Measurements from ENCODE around the gene SOX6.
A peak's percentile ranks its signal among the peaks of the same experiment; 100 is the strongest.

Gene SOX6

DNA sequence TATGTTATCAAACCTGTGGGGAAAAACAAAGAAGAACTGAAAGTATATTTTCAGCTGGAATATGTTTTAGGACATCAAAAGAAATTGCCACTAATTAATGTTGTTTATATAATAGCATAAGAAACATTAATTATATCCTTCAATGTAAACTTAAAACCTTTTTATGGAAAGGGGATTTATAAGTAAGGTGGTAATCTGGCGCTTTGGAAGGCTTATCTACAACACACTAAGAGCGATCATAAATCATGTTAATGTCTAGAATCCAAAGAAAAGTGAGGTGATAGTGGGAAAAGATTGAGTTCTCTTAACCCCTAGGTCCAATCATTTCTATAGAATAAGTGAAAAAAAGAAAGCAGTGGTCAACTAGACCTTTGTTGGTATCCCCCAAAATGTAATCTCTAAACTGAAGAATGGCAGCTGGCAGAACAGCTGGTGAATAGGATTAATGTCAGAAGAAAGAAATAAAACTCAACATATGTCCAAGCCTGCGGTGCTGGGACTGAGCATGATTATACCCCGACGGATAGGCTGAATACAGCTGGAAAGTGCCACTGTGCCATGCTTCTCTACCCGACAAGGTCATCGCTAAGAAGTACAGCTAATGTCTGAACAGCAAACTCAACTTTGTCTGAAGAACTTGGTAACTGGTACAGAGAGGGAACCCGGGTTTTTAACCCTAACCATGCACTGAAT, 64.0 kb downstream of the SOX6 start:
- no peak for DNase-seq
- H3K36me3 ChIP-seq (ENCODE audit: control insufficient read depth in 4 of 4, insufficient read depth in 4 of 4, low read length in 3 of 4), result no peaks in the 10 kb centered on the region
- WGBS (ENCODE audit: insufficient coverage), result 95% methylated on average over 8 of the region's 8 CpGs
- CTCF ChIA-PET, result no interaction called here
- no peaks in the 10 kb centered on the region for H3K4me1 ChIP-seq (ENCODE audit: control extremely low read depth in 1 of 4, control insufficient read depth in 4 of 4, insufficient read depth in 4 of 4, low read length in 3 of 4)
- H3K9me3 ChIP-seq (ENCODE audit: control extremely low read depth in 1 of 5, control insufficient read depth in 4 of 5, insufficient read depth in 2 of 5, low read depth in 1 of 5, low read length in 4 of 5), result no peaks in the 10 kb centered on the region
- H3K27me3 ChIP-seq (replicated peaks in 2 of 5; ENCODE audit: control insufficient read depth in 4 of 5, insufficient read depth in 5 of 5, low read length in 4 of 5), result no peaks in the 10 kb centered on the region
- no peak overlapping the region for H3K4me3 ChIP-seq (ENCODE audit: control insufficient read depth in 1 of 7, extremely low read depth in 1 of 7, insufficient read depth in 4 of 7, low read depth in 2 of 7, low read length in 6 of 7)
- POLR2A ChIA-PET, result no interaction called here
- H3K27ac ChIP-seq (ENCODE audit: insufficient read depth in 1 of 2, low read depth in 1 of 2, low read length in 2 of 2, poor library complexity in 1 of 2, severe bottlenecking in 2 of 2), result no peak overlapping the region

DNA sequence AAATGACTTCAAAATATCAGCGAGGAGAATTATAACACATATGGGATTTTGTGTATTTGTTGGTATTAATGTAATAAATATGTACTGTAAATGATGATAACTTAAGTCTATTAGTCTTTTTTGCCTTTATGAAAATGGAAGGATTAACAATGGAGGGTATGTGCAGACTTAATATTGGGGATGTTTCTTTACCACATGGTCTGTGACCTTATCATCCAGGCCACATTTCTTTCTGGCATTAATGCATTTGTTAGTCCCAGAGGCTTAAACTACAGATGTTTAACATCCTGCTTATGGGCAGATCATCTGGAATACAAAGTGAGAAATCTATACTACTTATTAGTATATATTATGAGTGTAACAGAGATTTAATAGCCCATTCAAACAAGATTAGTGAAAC, 64.6 kb downstream of the SOX6 start:
- no peaks in the 10 kb centered on the region for H3K9me3 ChIP-seq (ENCODE audit: control extremely low read depth in 1 of 5, control insufficient read depth in 4 of 5, insufficient read depth in 2 of 5, low read depth in 1 of 5, low read length in 4 of 5)
- no peaks in the 10 kb centered on the region for H3K4me1 ChIP-seq (ENCODE audit: control extremely low read depth in 1 of 4, control insufficient read depth in 4 of 4, insufficient read depth in 4 of 4, low read length in 3 of 4)
- WGBS (ENCODE audit: insufficient coverage), result 100% methylated on average over 1 of the region's 1 CpG
- ChIA-PET CTCF (no interaction called here), POLR2A (no interaction called here)
- H3K4me3 ChIP-seq (ENCODE audit: control insufficient read depth in 1 of 7, extremely low read depth in 1 of 7, insufficient read depth in 4 of 7, low read depth in 2 of 7, low read length in 6 of 7), result no peak overlapping the region
- H3K36me3 ChIP-seq (ENCODE audit: control insufficient read depth in 4 of 4, insufficient read depth in 4 of 4, low read length in 3 of 4), result no peaks in the 10 kb centered on the region
- DNase-seq, result no peak
- no peak overlapping the region for H3K27ac ChIP-seq (ENCODE audit: insufficient read depth in 1 of 2, low read depth in 1 of 2, low read length in 2 of 2, poor library complexity in 1 of 2, severe bottlenecking in 2 of 2)
- H3K27me3 ChIP-seq (replicated peaks in 2 of 5; ENCODE audit: control insufficient read depth in 4 of 5, insufficient read depth in 5 of 5, low read length in 4 of 5), result no peaks in the 10 kb centered on the region

DNA sequence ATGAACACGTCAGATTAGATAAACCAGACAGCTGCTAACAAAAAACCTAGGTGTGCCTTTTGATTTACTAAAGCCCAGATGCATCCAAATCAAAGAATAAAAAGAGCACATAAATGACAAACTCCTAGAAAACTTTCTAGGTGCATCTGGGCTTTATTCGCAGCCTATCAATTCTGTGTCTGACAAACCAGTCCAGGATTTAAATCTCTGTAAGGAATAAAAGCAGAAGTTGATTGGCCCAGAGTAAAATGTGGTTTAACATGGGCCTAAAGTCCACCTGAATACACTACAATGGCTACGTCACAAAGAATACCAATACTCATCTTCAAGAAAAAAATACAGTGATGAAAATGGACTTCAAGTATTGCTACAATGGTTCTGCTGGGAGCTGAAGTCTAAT, 66.8 kb downstream of the SOX6 start:
- no peaks in the 10 kb centered on the region for H3K36me3 ChIP-seq (ENCODE audit: control insufficient read depth in 4 of 4, insufficient read depth in 4 of 4, low read length in 3 of 4)
- no peak for DNase-seq
- 100% methylated on average over 2 of the region's 3 CpGs for WGBS (ENCODE audit: insufficient coverage)
- ChIA-PET POLR2A (no interaction called here), CTCF (no interaction called here)
- H3K4me3 ChIP-seq (ENCODE audit: control insufficient read depth in 1 of 7, extremely low read depth in 1 of 7, insufficient read depth in 4 of 7, low read depth in 2 of 7, low read length in 6 of 7), result no peak overlapping the region
- H3K4me1 ChIP-seq (ENCODE audit: control extremely low read depth in 1 of 4, control insufficient read depth in 4 of 4, insufficient read depth in 4 of 4, low read length in 3 of 4), result no peaks in the 10 kb centered on the region
- no peaks in the 10 kb centered on the region for H3K27me3 ChIP-seq (replicated peaks in 2 of 5; ENCODE audit: control insufficient read depth in 4 of 5, insufficient read depth in 5 of 5, low read length in 4 of 5)
- H3K27ac ChIP-seq (ENCODE audit: insufficient read depth in 1 of 2, low read depth in 1 of 2, low read length in 2 of 2, poor library complexity in 1 of 2, severe bottlenecking in 2 of 2), result no peak overlapping the region
- H3K9me3 ChIP-seq (ENCODE audit: control extremely low read depth in 1 of 5, control insufficient read depth in 4 of 5, insufficient read depth in 2 of 5, low read depth in 1 of 5, low read length in 4 of 5), result no peaks in the 10 kb centered on the region

DNA sequence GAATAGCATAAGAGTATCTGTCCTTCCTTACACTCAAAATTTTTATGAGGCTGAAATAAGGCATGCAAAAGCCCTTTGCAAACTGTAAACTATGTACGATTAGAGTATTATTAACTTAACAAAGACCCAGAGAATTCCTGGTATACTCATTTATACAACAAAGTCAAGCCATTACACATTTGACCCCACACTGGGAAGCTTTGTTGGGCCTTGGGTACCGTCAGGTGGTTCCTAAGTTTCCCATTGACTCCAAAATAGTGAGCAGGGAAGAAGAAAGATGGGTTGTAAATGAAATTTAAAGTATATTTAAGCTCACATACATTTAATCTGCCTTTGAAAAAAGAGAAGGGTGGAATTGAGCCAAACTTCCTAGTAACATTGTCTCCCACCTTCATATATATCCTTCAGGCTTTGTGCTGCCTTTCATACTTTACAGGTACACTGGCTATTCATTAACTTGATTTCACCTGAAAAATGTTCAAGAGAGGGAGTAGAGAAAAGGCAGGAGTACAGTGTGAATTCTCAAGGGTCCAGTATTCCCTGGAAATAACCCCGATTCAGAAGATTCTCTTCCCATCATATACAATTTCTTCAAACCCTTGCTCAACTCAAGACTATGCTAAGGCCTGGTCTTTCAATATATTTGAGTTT, 68.6 kb downstream of the SOX6 start:
- CTCF ChIA-PET, result no interaction called here
- H3K36me3 ChIP-seq (ENCODE audit: control insufficient read depth in 4 of 4, insufficient read depth in 4 of 4, low read length in 3 of 4), result no peaks in the 10 kb centered on the region
- no peak for DNase-seq
- no peak overlapping the region for H3K4me3 ChIP-seq (ENCODE audit: control insufficient read depth in 1 of 7, extremely low read depth in 1 of 7, insufficient read depth in 4 of 7, low read depth in 2 of 7, low read length in 6 of 7)
- H3K27me3 ChIP-seq (replicated peaks in 2 of 5; ENCODE audit: control insufficient read depth in 4 of 5, insufficient read depth in 5 of 5, low read length in 4 of 5), result no peaks in the 10 kb centered on the region
- no peak overlapping the region for H3K27ac ChIP-seq (ENCODE audit: insufficient read depth in 1 of 2, low read depth in 1 of 2, low read length in 2 of 2, poor library complexity in 1 of 2, severe bottlenecking in 2 of 2)
- WGBS (ENCODE audit: insufficient coverage), result no CpG with 5 or more reads among the region's 3 CpGs
- no peaks in the 10 kb centered on the region for H3K4me1 ChIP-seq (ENCODE audit: control extremely low read depth in 1 of 4, control insufficient read depth in 4 of 4, insufficient read depth in 4 of 4, low read length in 3 of 4)
- POLR2A ChIA-PET, result no interaction called here
- H3K9me3 ChIP-seq (ENCODE audit: control extremely low read depth in 1 of 5, control insufficient read depth in 4 of 5, insufficient read depth in 2 of 5, low read depth in 1 of 5, low read length in 4 of 5), result no peaks in the 10 kb centered on the region

DNA sequence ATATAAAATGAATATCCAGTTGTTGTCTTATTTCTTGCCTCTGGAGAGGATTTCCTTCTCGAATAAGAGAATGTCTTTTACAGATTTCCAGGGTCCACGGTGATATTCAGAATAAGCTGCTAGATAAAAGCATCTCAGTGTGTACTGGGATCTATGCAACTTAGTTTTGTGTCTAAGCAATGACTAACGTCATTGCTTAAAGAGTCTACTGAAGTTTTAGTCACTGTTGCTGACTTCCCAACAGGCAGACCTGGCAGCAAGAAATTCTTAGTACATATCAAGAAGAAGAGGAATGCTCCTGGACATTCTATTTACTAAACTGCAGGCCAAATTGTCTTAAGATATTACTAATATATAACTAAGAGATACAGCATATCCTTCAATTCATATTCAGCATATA, 70.3 kb downstream of the SOX6 start:
- H3K27me3 ChIP-seq (replicated peaks in 2 of 5; ENCODE audit: control insufficient read depth in 4 of 5, insufficient read depth in 5 of 5, low read length in 4 of 5), result no peaks in the 10 kb centered on the region
- H3K36me3 ChIP-seq (ENCODE audit: control insufficient read depth in 4 of 4, insufficient read depth in 4 of 4, low read length in 3 of 4), result no peaks in the 10 kb centered on the region
- H3K4me3 ChIP-seq (ENCODE audit: control insufficient read depth in 1 of 7, extremely low read depth in 1 of 7, insufficient read depth in 4 of 7, low read depth in 2 of 7, low read length in 6 of 7), result no peak overlapping the region
- H3K27ac ChIP-seq (ENCODE audit: insufficient read depth in 1 of 2, low read depth in 1 of 2, low read length in 2 of 2, poor library complexity in 1 of 2, severe bottlenecking in 2 of 2), result no peak overlapping the region
- ChIA-PET CTCF (no interaction called here), POLR2A (no interaction called here)
- WGBS (ENCODE audit: insufficient coverage), result 80% methylated on average over 2 of the region's 3 CpGs
- no peaks in the 10 kb centered on the region for H3K4me1 ChIP-seq (ENCODE audit: control extremely low read depth in 1 of 4, control insufficient read depth in 4 of 4, insufficient read depth in 4 of 4, low read length in 3 of 4)
- no peaks in the 10 kb centered on the region for H3K9me3 ChIP-seq (ENCODE audit: control extremely low read depth in 1 of 5, control insufficient read depth in 4 of 5, insufficient read depth in 2 of 5, low read depth in 1 of 5, low read length in 4 of 5)
- DNase-seq, result no peak

DNA sequence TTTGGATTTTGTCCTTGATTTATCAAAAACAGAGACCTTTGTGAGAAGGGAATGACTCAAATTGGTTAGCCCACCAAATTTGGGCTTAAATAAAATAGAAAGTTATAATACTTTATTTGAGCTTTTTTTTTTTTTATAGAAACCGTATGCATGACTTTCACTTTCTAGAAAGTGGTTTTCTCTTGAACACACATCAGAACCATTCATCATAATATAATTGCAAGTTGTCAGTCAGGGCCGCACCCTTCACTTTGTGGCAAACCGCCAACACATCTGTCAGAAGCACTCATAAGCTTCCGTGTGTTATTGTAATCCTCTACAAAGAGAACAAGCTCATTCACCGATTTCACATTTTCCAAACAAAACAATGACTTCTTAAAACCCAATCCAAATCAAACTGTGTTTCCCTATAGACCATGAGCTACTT, 76.1 kb downstream of the SOX6 start:
- WGBS (ENCODE audit: insufficient coverage), result 40% methylated on average over 4 of the region's 5 CpGs
- peaks cover 0 to 3% (median 0%) of the 10 kb centered on the region in 4 experiments for H3K4me1 ChIP-seq (ENCODE audit: control extremely low read depth in 1 of 4, control insufficient read depth in 4 of 4, insufficient read depth in 4 of 4, low read length in 3 of 4)
- ChIA-PET CTCF (no interaction called here), POLR2A (interaction anchor here (0.6 kb wide), 1 partner anchor 38 kb away, joined by 4 read pairs; no protein-coding TSS in a partner anchor)
- H3K9me3 ChIP-seq (ENCODE audit: control extremely low read depth in 1 of 5, control insufficient read depth in 4 of 5, insufficient read depth in 2 of 5, low read depth in 1 of 5, low read length in 4 of 5), result no peaks in the 10 kb centered on the region
- H3K4me3 ChIP-seq (ENCODE audit: control insufficient read depth in 1 of 7, extremely low read depth in 1 of 7, insufficient read depth in 4 of 7, low read depth in 2 of 7, low read length in 6 of 7), result no peak overlapping the region
- H3K27me3 ChIP-seq (replicated peaks in 2 of 5; ENCODE audit: control insufficient read depth in 4 of 5, insufficient read depth in 5 of 5, low read length in 4 of 5), result no peaks in the 10 kb centered on the region
- peak; percentile 15 to 81 (median 72) for DNase-seq
- H3K27ac ChIP-seq (ENCODE audit: insufficient read depth in 1 of 2, low read depth in 1 of 2, low read length in 2 of 2, poor library complexity in 1 of 2, severe bottlenecking in 2 of 2), result no peak overlapping the region
- no peaks in the 10 kb centered on the region for H3K36me3 ChIP-seq (ENCODE audit: control insufficient read depth in 4 of 4, insufficient read depth in 4 of 4, low read length in 3 of 4)

DNA sequence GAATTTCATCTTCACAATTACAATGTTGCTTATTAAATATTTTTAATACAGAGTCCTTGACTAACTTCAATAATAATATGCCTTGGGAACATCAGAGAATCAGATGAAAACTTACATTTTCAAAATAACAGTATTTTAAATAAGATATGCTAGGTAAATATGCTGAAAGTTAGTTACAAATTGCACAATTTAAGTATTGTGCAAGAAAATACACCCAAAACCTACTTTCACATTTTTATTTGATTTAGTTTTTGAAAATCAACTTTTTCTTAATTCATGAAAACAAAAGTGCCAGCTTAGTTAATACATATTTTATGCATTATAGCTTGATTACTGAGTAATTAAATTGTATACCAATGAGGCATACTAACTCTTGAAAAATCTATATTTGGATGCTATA, 76.8 kb downstream of the SOX6 start:
- H3K36me3 ChIP-seq (ENCODE audit: control insufficient read depth in 4 of 4, insufficient read depth in 4 of 4, low read length in 3 of 4), result no peaks in the 10 kb centered on the region
- no peak overlapping the region for H3K27ac ChIP-seq (ENCODE audit: insufficient read depth in 1 of 2, low read depth in 1 of 2, low read length in 2 of 2, poor library complexity in 1 of 2, severe bottlenecking in 2 of 2)
- H3K9me3 ChIP-seq (ENCODE audit: control extremely low read depth in 1 of 5, control insufficient read depth in 4 of 5, insufficient read depth in 2 of 5, low read depth in 1 of 5, low read length in 4 of 5), result no peaks in the 10 kb centered on the region
- H3K27me3 ChIP-seq (replicated peaks in 2 of 5; ENCODE audit: control insufficient read depth in 4 of 5, insufficient read depth in 5 of 5, low read length in 4 of 5), result no peaks in the 10 kb centered on the region
- no peak for DNase-seq
- H3K4me3 ChIP-seq (ENCODE audit: control insufficient read depth in 1 of 7, extremely low read depth in 1 of 7, insufficient read depth in 4 of 7, low read depth in 2 of 7, low read length in 6 of 7), result no peak overlapping the region
- peaks cover 0 to 3% (median 0%) of the 10 kb centered on the region in 4 experiments for H3K4me1 ChIP-seq (ENCODE audit: control extremely low read depth in 1 of 4, control insufficient read depth in 4 of 4, insufficient read depth in 4 of 4, low read length in 3 of 4)
- ChIA-PET CTCF (no interaction called here), POLR2A (interaction anchor here (0.6 kb wide), 1 partner anchor 39 kb away, joined by 4 read pairs; no protein-coding TSS in a partner anchor)
